NCI-H345 (cell line): ENCODE data around the gene SNRNP200.
A peak's percentile ranks its signal among the peaks of the same experiment; 100 is the strongest.
"Not testable (repeated sequence)": the region's sequence is repeated elsewhere in the genome, so short reads cannot be mapped to it uniquely, and the experiment has no call there.

ENCODE experiments used
- DNase-seq: peaks from one replicate; lab custom pipeline; 2025; lab: John Stamatoyannopoulos, UW

SNRNP200 gene

DNA sequence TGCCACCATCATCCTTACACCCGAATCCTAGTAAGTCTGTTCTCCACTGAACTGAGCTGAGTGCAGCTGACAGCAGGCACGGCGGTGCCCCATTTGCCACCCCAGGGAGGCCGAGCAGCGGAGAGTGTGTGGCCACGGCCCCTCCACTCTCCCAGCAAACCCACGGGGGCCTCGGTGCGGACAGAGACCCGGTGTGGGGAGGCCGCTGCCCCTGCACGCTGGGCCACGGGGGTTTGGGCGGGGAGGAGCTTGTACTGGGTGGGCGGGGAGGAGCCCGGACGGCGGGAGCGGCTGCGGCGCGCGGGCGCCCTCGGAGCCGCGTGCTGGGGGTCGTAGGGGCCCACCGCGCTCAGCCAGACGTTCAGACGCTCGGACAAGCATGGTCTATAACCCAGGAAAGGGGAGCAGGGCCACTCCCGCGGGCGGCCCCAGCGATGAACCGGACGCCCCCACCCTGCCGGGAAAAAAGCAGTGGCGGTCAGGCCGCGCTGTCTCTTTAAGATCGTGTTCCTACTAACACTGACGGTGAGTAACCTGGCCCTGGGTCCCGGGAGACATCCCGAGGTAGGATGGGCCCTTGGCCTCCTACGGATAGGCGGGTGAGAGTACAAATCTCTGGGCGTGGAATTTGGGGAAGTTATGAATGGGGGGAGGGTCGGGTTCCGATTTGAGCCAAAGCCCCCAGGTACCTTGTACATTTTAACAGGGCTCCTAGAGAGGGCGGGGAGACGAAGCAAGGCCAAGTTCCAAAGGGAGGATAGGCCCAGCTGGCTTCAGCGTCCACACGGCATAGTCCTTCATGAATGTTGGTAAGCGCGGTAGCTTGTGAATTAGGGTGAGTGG is 19.9 kb upstream of the SNRNP200 start, which contains the start of gene ITPRIPL1:
TSS of gene ITPRIPL1 (plus strand) at position 277 of the 843 bp plus-strand sequence. CDS start at position 800, 523 bp downstream.
- no peak for DNase-seq

- no peak for DNase-seq
Observed at GRCh38 chr2:96324721-96325040, 19.3 kb upstream of the SNRNP200 start.

- no peak for DNase-seq
Observed at GRCh38 chr2:96323849-96324248, 18.5 kb upstream of the SNRNP200 start.

DNA sequence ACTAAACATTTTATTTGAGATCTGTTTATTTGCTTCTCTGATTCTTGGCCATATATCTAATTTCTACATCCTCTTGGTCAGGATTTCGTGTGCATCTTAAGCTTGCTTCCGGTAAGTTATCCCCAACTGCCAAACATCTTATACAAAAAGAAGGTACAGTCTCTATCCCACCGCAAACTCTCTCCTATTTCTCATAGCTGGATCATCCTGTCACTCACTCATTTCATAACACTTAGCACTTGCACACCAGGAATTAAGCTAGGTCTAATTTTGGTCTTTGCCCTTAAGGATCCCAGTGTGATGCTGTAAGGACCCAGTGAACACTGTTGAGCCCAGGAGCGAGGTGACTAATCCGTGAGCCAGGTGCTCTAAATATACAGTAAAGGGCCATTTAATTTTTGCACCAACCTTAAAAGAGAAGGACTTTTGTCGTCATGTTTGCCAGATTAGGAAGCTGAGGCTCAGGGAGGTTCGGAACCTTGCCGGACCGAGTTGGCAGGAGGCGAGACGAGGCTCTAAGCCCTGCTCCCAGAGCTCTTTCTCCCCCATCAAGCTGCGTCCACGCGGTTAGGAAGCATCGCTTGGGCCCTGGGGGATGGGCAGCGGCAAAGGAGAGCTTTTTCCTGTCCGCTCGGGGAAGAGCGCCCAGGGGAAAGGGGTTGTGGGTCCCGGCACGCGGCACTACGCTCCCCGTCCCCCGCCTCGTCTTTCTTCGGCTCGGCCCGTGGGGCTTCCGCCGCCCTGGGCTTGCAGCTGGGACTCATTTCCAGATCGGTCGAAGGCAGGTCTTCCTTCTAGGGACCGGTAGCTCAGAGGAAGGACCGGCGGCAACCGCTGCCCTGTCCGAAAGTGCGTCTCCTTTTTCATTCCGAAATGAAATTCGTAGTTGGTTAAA is 15.6 kb upstream of the SNRNP200 start:
- no peak for DNase-seq

GRCh38 chr2:96320326-96320725 is 15.0 kb upstream of the SNRNP200 start:
- DNase-seq = no peak

DNA sequence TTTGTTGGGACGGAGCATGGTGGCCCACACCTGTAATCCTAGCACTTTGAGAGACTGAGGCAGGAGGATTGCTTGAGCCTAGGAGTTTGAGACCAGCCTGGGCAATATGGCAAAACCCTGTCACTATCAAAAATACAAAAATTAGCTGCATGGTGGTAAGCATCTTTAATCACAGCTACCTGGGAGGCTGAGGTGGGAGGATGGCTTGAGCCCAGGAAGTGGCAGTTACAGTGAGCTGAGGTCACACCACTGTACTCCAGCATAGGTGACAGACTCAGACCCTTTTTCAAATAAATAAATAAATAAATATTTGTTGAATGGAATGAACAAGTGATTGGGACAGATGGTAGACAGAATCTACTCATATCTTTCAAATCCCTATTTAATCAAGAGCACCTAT is 14.1 kb upstream of the SNRNP200 start:
- DNase-seq = no peak

GRCh38 chr2:96318723-96319122 is 13.4 kb upstream of the SNRNP200 start:
- no peak for DNase-seq

DNA sequence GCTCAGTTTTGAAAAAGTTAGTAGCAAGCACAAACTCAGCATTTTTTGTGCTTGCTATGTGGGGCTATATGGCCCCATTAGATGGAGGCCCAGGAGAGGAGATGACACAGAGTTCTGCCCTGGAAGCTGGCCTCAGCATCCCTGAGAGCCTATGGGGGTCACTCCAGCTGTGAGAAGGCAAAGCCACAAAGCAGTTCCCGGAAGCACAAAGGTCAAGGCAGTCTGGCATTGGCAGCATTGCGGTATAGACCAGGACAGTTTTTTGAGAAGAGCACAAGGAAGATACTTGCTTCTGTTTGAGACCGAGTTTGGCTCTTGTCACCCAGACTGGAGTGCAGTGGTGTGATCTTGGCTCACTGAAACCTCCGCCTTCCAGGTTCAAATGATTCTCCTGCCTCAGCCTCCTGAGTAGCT is 12.2 kb upstream of the SNRNP200 start:
- DNase-seq = no peak

- DNase-seq = no peak
Observed at GRCh38 chr2:96316999-96317398, 11.7 kb upstream of the SNRNP200 start.

GRCh38 chr2:96315400-96316071 is 10.2 kb upstream of the SNRNP200 start:
- no peak for DNase-seq

- DNase-seq = no peak
Observed at GRCh38 chr2:96315005-96315399, 9.7 kb upstream of the SNRNP200 start.

- peak; percentile 65 for DNase-seq
Observed at GRCh38 chr2:96308248-96308647, 2.9 kb upstream of the SNRNP200 start.

GRCh38 chr2:96306370-96306769 is 1.0 kb upstream of the SNRNP200 start:
- no peak for DNase-seq

DNA sequence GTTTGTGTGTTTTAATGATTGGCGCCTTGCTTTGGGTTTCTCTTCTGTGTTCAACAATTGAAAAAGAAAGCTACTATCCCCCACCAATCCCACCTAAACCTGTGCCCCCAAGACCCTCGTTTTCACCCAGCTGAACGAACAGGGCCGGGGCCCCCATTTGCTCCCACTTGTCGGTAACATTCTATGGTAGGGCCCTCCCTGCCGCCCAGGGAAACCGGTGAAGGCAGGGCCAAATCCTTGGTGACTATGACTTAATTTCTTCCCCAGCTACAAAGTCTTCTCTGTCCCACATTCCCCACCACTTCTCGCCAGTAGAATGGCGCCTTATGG is 598 bp upstream of the SNRNP200 start:
- no peak for DNase-seq

GRCh38 chr2:96304606-96305005 is 740 bp downstream of the SNRNP200 start:
- no peak for DNase-seq

DNA sequence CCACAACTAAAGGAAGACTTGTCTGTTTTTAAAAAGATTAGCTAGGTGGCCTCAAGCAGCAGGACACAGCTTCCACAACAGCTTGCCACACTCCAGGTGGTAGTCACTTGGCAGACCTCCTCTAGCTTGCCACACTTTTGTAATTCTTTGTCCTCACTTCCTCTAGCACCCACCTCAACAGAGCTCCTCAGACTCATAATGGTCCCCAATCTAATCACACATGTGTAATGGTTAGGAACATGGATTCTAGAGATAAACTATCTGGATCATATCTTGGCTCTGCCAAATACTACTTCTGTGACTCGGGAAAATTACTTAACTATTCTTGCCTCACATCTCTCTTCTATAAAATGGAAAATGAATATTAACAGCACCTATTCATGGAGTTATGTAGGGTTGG is 3.5 kb downstream of the SNRNP200 start:
- no peak for DNase-seq

DNA sequence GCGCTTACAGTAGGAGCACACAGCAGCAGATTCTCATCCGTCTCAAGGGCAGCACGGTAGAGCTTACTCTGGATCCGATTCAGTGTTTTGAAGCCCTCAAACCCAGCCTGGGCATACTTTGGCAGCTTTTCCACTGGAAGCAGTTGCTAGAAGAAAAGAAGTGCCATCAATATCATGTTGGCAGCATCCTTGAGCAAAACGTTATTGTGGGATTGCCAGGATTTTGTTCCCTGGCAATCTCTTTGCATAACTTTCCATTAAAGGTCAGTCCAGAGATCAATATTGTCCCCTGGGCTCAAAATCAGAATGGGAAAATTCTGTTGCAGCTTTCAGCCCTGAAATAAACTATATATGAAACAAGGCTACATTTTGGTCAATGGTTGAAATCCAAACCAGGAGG is 8.4 kb downstream of the SNRNP200 start:
- no peak for DNase-seq

DNA sequence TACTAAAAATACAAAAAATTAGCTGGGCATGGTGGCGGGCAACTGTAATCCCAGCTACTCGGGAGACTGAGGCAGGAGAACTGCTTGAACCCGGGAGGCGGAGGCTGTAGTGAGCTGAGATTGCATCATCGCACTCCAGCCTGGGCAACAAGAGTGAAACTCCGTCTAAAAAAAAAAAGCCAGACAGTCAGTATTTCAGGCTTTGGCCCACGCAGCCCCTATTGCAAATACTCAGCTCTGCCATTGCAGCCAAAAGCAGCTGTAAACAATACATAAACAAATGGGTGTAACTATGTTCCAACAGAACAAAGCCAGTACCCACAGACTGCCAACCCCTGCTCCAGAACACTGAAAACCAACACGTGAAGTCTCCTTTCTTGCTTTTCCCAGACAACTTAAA is 11.1 kb downstream of the SNRNP200 start:
- not testable (repeated sequence) for DNase-seq

GRCh38 chr2:96291751-96292150 is 13.6 kb downstream of the SNRNP200 start:
- DNase-seq = no peak

- DNase-seq = no peak
Observed at GRCh38 chr2:96287273-96287856, 18.0 kb downstream of the SNRNP200 start.

DNA sequence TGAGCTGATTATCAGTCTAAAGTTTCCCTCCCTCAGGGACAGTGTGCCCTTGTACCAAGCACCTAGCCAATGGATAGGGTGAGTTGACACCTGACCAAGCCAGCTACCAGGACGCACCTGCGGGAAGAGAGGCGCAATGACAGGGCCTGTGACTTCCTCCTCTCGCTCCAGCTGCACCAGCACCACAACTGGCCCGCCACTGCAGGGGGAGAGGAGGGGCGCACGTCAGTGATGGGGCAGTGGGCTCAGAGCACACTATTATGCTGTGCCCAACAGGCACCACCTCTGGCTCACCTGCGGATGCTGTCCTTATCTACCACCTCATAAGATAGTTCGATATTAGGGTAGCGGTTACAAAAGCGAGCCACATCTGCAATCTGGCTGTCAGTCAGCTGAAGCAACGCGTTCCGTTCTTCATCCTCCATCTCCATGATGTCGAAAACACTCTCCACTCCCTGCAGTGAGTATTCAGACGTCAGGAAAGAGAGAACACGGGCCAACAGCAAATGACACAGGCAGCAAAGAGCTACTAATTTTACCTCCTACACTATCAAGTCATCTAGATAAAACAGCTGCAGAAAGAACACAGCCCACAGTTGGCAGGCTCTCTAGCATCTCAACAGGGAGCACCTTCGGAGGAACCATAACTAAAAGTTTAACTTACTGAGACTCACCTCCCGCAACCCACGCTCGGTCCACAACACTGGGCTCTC is 28.4 kb downstream of the SNRNP200 start:
- no peak for DNase-seq
